GM19193 (cell line): Measurements from ENCODE around the gene TNPO3.
A peak's percentile ranks its signal among the peaks of the same experiment; 100 is the strongest.

ENCODE experiments used
- POLR2A ChIP-seq: IDR thresholded peaks from 4 replicates; pipeline ENCODE4 v1.6.1; 2011; ENCODE audit not compliant: insufficient read depth, insufficient read length; ENCODE audit errors: extremely low read depth

TNPO3 gene

GRCh38 chr7:128914566-128915151, 140.3 kb downstream of the TNPO3 start:
- TF ChIP-seq POLR2A: peak; percentile 21

GRCh38 chr7:128913870-128914565, 140.9 kb downstream of the TNPO3 start:
- TF ChIP-seq POLR2A: no peak

- TF ChIP-seq POLR2A: no peak
Measured at GRCh38 chr7:128912281-128912680, 142.6 kb downstream of the TNPO3 start.

GRCh38 chr7:128911423-128912031, 143.4 kb downstream of the TNPO3 start:
- no peak for TF ChIP-seq POLR2A

GRCh38 chr7:128910569-128910945, 144.4 kb downstream of the TNPO3 start, which contains the start of gene KCP:
TSS of gene KCP (minus strand) at chr7:128910709. CDS start at chr7:128910676, 33 bp downstream.
- TF ChIP-seq POLR2A: no peak

- no peak for TF ChIP-seq POLR2A
Measured at GRCh38 chr7:128909625-128910568, 145.0 kb downstream of the TNPO3 start.

- no peak for TF ChIP-seq POLR2A
Measured at GRCh38 chr7:128908750-128909624, 145.9 kb downstream of the TNPO3 start.

- TF ChIP-seq POLR2A: no peak
Measured at GRCh38 chr7:128906766-128907559, 147.9 kb downstream of the TNPO3 start.

GRCh38 chr7:128906001-128906765, 148.7 kb downstream of the TNPO3 start:
- TF ChIP-seq POLR2A: no peak

- no peak for TF ChIP-seq POLR2A
Measured at GRCh38 chr7:128904381-128905197, 150.3 kb downstream of the TNPO3 start.
